Stimulated activated CD4-positive, alpha-beta T cell treated with anti-CD3 and anti-CD28 coated beads, TNF-alpha, amount 100 ng/mL, for 48 hours (primary cell): ENCODE measurements around the gene XRN2.
"Not testable (repeated sequence)": the region's sequence is repeated elsewhere in the genome, so short reads cannot be mapped to it uniquely, and the experiment has no call there.

Source experiments
- DNase-seq, 3 donors: peaks; one replicate each; pipeline ENCODE4 v3.0.0-alpha.2; 2020; ENCODE audit warnings: low read depth in 3 of 3

The XRN2 gene

DNA sequence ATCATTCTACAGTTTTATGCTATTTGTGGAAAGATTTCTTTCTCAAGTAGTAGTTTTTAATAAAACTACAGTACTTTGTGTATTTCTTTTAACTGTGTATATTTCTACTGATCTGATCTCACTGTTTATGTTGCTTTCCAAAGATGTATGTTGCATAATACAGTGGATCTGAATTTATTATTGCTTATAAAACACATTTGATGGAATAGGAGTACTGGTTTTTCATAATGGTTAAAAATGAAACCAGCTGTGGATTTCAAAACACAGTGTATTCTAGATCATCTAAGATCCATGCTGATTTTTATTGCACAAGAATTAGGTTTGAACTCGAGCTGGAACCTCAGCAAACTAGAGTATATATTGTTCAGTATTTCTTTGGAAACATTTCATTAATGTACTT, 86.2 kb downstream of the XRN2 start:
- no peak for DNase-seq

- DNase-seq: no peak
Observed at GRCh38 chr20:21390768-21391167, 87.6 kb downstream of the XRN2 start.

GRCh38 chr20:21391185-21391971, 88.2 kb downstream of the XRN2 start:
- DNase-seq: no peak

DNA sequence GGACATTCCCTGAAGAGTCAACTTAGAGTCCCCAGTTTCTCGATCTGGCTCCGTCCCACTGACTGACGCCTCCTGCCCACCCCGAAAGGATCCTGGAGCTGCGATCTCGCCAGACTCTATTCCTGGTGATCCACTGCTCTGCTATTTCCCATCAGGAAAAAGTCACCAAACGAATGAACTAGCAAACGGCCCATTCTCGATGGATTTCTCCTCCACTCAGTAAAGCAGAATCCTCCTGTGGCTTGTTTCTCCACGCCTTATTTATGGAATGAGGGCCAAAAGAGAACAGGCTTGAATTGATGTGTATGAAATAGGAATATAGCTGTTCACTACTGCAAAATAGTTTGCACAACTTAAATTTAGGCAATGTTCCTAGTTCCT, 88.8 kb downstream of the XRN2 start:
- no peak for DNase-seq

- DNase-seq: no peak
Observed at GRCh38 chr20:21393166-21393565, 90.0 kb downstream of the XRN2 start.

GRCh38 chr20:21393816-21394519, 90.8 kb downstream of the XRN2 start:
- DNase-seq: no peak

DNA sequence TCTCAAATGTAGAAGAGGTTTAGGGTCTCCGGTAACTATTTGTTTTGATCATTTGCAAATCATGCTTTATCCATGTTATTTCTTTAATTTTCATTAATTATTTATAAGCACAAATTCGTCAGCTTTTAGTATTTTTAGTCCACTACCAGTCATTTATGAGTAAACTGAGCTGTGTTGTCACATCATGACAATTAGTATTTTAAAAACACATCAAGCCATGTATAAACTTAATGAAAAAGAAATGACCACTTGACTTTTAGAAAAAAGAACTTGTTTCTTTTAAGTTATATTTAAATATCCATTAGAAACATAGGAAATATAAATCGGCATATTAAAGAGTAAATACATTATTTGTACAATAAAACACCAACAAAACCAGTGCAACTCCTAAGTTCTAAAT, 91.4 kb downstream of the XRN2 start:
- DNase-seq: no peak

DNA sequence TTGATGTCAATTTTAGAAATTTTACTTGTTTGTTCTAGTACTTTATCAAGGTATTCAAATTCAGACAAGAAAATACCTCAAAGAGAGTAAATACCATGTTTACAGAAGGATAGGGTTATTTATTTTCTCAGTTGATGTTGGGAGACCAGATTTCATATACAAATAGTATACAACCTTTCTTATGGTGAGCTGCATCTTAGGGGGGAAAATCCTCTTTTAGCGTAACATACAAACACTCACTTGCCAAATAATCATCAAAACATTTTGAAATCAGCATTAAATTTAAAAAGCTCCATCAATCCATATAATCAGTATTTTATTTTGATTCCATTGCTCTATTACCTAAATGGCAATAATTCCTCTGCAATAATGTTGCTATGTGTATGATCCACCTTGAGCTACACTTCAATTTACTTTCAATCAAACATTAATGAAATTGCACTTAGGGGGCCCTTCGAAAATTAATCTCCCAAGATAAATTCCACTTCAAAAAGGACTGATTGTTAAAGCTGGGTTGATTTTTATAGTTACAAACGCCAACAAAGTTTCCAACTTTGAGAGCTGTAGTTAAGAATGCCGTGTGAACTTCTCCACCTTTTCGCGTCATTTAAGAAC, 92.0 kb downstream of the XRN2 start:
- no peak for DNase-seq

- DNase-seq: peak in 2 of 3 donors; percentile 19 to 23
Observed at GRCh38 chr20:21395666-21396598, 92.8 kb downstream of the XRN2 start.

GRCh38 chr20:21396599-21397340, 93.6 kb downstream of the XRN2 start:
- no peak for DNase-seq

- no peak for DNase-seq
Observed at GRCh38 chr20:21397341-21398108, 94.4 kb downstream of the XRN2 start, which contains the start of gene NKX2-4. NKX2-4 (minus strand) TSS chr20:21397526; CDS start chr20:21397399, 127 bp downstream.

GRCh38 chr20:21398109-21399004, 95.2 kb downstream of the XRN2 start:
- no peak for DNase-seq

- no peak for DNase-seq
Observed at GRCh38 chr20:21399005-21399475, 95.9 kb downstream of the XRN2 start.

DNA sequence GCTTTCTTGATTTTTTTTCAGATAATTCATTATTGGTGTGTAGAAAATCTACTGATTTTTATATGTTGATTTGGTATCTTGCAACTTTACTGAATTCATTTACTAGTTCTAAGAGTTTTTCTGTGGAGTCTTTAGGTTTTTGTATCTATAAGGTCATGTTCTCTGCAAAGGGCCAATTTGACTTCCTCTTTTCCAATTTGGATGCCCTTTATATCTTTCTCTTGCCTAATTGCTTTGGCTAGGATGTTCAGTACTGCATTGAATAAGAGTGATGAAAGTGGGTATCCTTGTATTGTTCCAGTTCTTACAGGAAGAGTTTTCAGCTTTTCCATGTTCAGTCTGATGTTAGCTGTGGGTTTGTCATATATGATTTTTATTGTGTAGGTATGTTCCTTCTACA, 108.6 kb downstream of the XRN2 start:
- no peak for DNase-seq

DNA sequence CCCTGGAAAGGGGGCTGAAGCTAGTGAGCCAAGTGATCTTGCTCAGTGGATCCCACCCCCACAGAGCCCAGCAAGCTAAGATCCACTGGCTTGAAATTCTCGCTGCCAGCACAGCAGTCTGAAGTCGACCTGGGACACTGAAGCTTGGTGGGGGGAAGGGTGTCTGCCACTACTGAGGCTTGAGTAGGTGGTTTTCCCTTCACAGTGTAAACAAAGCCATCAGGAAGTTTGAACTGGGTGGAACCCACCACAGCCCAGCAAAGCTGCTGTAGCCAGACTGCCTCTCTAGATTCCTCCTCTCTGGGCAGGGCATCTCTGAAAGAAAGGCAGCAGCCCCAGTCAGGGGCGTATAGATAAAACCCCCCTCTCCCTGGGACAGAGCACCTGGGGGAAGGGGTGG, 110.9 kb downstream of the XRN2 start:
- DNase-seq: not testable (repeated sequence)

DNA sequence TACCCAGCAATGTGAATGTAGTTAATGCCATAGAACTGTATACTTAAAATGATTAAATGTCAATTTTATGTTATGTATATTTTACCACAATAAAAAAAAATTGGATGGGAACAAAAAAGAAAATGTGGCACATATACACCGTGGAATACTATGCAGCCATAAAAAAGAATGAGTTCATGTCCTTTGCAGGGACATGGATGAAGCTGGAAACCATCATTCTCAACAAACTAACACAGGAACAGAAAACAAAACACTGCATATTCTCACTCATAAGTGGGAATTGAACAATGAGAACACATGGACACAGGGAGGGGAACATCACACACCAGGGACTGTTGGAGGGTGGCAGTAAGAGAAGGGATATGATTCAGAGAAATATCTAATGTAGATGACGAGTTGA, 116.0 kb downstream of the XRN2 start:
- DNase-seq: not testable (repeated sequence)

DNA sequence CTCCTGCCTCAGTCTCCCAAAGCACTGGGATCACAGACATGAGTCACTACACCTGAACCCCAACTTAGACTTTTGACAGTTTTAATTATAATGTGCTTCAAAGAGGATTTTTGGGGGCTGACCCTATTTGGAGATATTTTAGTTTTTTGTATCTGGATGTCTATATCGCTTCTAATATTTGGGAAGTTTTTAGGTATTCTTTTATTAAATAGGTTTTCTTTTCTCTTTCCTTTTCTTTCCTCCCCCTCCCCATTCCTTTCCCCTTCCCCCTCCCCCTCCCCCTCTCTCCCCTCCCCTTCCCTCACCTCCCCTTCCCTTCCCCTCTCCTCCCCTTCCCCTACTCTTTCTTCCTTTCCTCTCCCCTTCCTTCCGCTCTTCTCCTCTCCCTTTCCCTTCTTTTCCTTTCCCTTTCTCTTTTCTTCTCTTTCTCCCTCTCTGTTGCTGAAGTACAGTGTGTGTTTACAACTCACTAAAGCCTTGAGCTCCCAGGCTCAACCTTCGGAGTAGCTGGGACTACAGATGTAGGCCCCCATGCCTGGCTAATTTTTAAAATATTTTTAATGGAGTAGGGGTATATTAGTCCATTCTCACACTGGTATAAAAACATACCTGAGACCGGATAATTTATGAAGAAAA, 118.6 kb downstream of the XRN2 start:
- DNase-seq: no peak

- DNase-seq: not testable (repeated sequence)
Observed at GRCh38 chr20:21423712-21424111, 120.6 kb downstream of the XRN2 start.
